GM12878 (cell line): Measurements from ENCODE around the gene CABLES1. TPM values are rescaled to one million over a fixed set of nuclear protein-coding genes. Genes with fewer than 3 reads are reported as not detected.

Experiments
- ATF7 ChIP-seq: fragments of 450-650 bp; IDR thresholded peaks from 2 replicates; pipeline ENCODE4 v1.6.1; 2016; ENCODE audit warnings: low read depth, mild to moderate bottlenecking
- BCL11A ChIP-seq: IDR thresholded peaks from 2 replicates; pipeline ENCODE4 v1.6.1; 2011; ENCODE audit warnings: low read depth, low read length
- CBX3 ChIP-seq: fragments of 200-600 bp; sonication (generic); IDR thresholded peaks from 2 replicates; pipeline ENCODE4 v1.6.1; 2016; ENCODE audit warnings: low read depth, borderline replicate concordance
- CHD1 ChIP-seq: IDR thresholded peaks from 2 replicates; pipeline ENCODE4 v1.6.1; 2012; ENCODE audit warnings: low read depth, low read length, improper control_type of control experiment
- EGR1 ChIP-seq, 2 experiments: IDR thresholded peaks; 1 replicate in 1 of 2; 2 replicates in 1 of 2; pipeline ENCODE4 v1.6.1; 2011 to 2012; ENCODE audit warnings: low read depth in 2 of 2, low read length in 2 of 2, borderline replicate concordance in 1 of 2, mild to moderate bottlenecking in 1 of 2, moderate library complexity in 1 of 2
- ESRRA ChIP-seq: IDR thresholded peaks from 2 replicates; pipeline ENCODE4 v1.6.1; 2012; ENCODE audit warnings: mild to moderate bottlenecking, low read length, improper control_type of control experiment
- GABPA ChIP-seq: IDR thresholded peaks from 2 replicates; pipeline ENCODE4 v1.6.1; 2014; ENCODE audit warnings: antibody characterized with exemption, low read depth, mild to moderate bottlenecking, inconsistent platforms
- GATAD2B ChIP-seq: fragments of 450-650 bp; conservative IDR thresholded peaks from 2 replicates; pipeline ENCODE4 v1.6.1; 2017; ENCODE audit warnings: low read depth, mild to moderate bottlenecking, moderate library complexity
- HDAC2 ChIP-seq: fragments of 200-600 bp; sonication (generic); IDR thresholded peaks from 2 replicates; pipeline ENCODE4 v1.6.1; 2017
- IRF4 ChIP-seq: IDR thresholded peaks from 2 replicates; pipeline ENCODE4 v1.6.1; 2011; ENCODE audit warnings: low read depth, low read length
- JUNB ChIP-seq: IDR thresholded peaks from 2 replicates; pipeline ENCODE4 v1.6.1; 2016; ENCODE audit warnings: antibody characterized with exemption, mild to moderate bottlenecking
- MEF2B ChIP-seq: fragments of 450-650 bp; IDR thresholded peaks from 2 replicates; pipeline ENCODE4 v1.6.1; 2018; ENCODE audit warnings: mild to moderate bottlenecking, moderate library complexity; ENCODE audit not compliant: partially characterized antibody, poor library complexity, severe bottlenecking
- MTA3 ChIP-seq: IDR thresholded peaks from 2 replicates; pipeline ENCODE4 v1.6.1; 2012; ENCODE audit warnings: low read length, inconsistent platforms, borderline replicate concordance
- NFIC ChIP-seq: IDR thresholded peaks from 2 replicates; pipeline ENCODE4 v1.6.1; 2012; ENCODE audit warnings: low read depth, mild to moderate bottlenecking, inconsistent platforms, low read length, moderate library complexity
- NR2C1 ChIP-seq: fragments of 450-650 bp; IDR thresholded peaks from 2 replicates; pipeline ENCODE4 v1.6.1; 2017; ENCODE audit warnings: antibody characterized with exemption, mild to moderate bottlenecking, moderate library complexity
- NR2C2 ChIP-seq: IDR thresholded peaks from 2 replicates; pipeline ENCODE4 v1.6.1; 2011; ENCODE audit warnings: borderline replicate concordance, low read depth; ENCODE audit not compliant: control insufficient read depth, insufficient read length
- POU2F2 ChIP-seq: IDR thresholded peaks from 3 replicates; pipeline ENCODE4 v1.6.1; 2011; ENCODE audit warnings: low read depth, mild to moderate bottlenecking, low read length, borderline replicate concordance
- RAD21 ChIP-seq: IDR thresholded peaks from 2 replicates; pipeline ENCODE4 v1.6.1; 2011; ENCODE audit warnings: mild to moderate bottlenecking, low read depth, low read length, moderate library complexity; ENCODE audit not compliant: insufficient read depth
- SRF ChIP-seq, 2 experiments: IDR thresholded peaks; 2 replicates each; pipeline ENCODE4 v1.6.1; 2011; ENCODE audit warnings: low read depth in 2 of 2, low read length in 2 of 2, mild to moderate bottlenecking in 1 of 2, moderate library complexity in 1 of 2
- TAF1 ChIP-seq: IDR thresholded peaks from 2 replicates; pipeline ENCODE4 v1.6.1; 2011; ENCODE audit warnings: mild to moderate bottlenecking, low read depth, low read length, borderline replicate concordance
- TBL1XR1 ChIP-seq: IDR thresholded peaks from 2 replicates; pipeline ENCODE4 v1.6.1; 2012; ENCODE audit warnings: low read depth, low read length, improper control_type of control experiment
- TCF7 ChIP-seq: IDR thresholded peaks from 2 replicates; pipeline ENCODE4 v1.6.1; 2014; ENCODE audit warnings: antibody characterized with exemption, borderline replicate concordance
- ZNF622 ChIP-seq: fragments of 450-650 bp; IDR thresholded peaks from 2 replicates; pipeline ENCODE4 v1.6.1; 2017; ENCODE audit warnings: mild to moderate bottlenecking, inconsistent platforms
- polyA plus RNA-seq, 11 experiments: library from polyadenylated mRNA; depleted of rRNA in 4 of 11; unstranded in 6 of 11; stranded (reverse) in 5 of 11; fragments of >200 nt; fragmentation: Nextera tagmentation in 4 of 11; fragmentation: Illumina TruSeq in 1 of 11; extraction: Ambion mirVana in 4 of 11; extraction: Trizol in 1 of 11; gene quantifications; 1 replicate in 1 of 11; 2 replicates in 10 of 11; pipeline versions ENCODE4 v1.2.1 to v1.2.3, GENCODE V29; 2011 to 2016; ENCODE audit warnings: inconsistent platforms in 2 of 11, missing spikeins in 2 of 11, low read depth in 1 of 11
- total RNA-seq, 4 experiments: library from RNA; depleted of rRNA in 3 of 4; stranded (reverse); fragments of >200 nt in 3 of 4; fragmentation: Illumina TruSeq in 1 of 4; extraction: Trizol in 1 of 4; gene quantifications; 2 replicates each; pipeline versions ENCODE4 v1.2.1 to v1.2.3, GENCODE V29; 2013 to 2021
- TF ChIP-seq, protein P1 (sequence below): fragments of 450-650 bp; IDR thresholded peaks from 2 replicates; pipeline ENCODE4 v1.6.1; 2018; ENCODE audit warnings: borderline replicate concordance, mild to moderate bottlenecking; ENCODE audit not compliant: partially characterized antibody
- TF ChIP-seq, protein P2 (sequence below): fragments of 150-350 bp; IDR thresholded peaks from 2 replicates; pipeline ENCODE4 v1.6.1; 2014; ENCODE audit warnings: mild to moderate bottlenecking, low read depth, low read length
- TF ChIP-seq, protein P3 (sequence below): fragments of 450-650 bp; IDR thresholded peaks from 2 replicates; pipeline ENCODE4 v1.6.1; 2018; ENCODE audit warnings: mild to moderate bottlenecking, low read depth, moderate library complexity; ENCODE audit not compliant: partially characterized antibody

CABLES1 gene
- total and polyA plus RNA-seq, 10 of the 15 experiments (the other 5 are each of a cell fraction or from before 2014, with no cell fraction given), result 2.9 to 27.2 (median 8.2) TPM

DNA sequence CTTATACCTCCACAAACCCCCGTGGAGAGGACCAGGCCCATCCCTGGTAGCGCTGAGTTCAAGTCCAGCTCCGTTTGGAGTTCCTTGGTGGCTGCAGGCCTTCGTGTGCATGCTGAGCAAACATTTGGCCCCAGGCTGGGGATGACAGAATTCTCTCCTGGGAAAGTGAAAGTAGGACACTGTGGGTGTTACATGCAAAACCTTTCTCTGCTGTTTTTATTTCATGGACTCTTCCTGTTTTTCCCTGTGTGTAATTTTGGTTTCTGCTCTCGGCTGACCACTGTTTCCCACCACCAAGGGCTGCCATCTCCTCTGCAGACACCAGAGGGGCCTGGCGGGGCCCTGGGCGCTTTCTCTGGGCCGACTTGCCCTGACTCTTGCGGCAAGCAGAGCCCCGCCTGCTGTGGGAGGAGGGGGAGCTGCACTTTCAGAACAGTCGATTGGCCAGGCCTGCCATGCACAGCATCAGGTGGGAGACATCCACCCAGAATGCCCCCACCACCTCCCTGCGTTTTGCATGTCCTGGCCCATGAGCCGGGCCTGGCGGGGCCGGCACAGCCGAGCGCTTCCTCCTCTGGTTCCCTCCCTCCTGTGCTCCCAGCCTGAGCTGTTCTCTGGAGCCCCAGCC is 102.4 kb downstream of the CABLES1 start (continued):
- TF ChIP-seq NR2C1 (no peak), POU2F2 (peak; percentile 82), CBX3 (no peak), NFIC (peak; percentile 53; the same call in 1 of the 2 replicates), JUNB (no peak), SRF (IDR thresholded peaks at IDR 0.05; ENCODE audit: low read depth in 2 of 2, low read length in 2 of 2) (no peak), MEF2B (peak; percentile 79), ESRRA (no peak), TCF7 (no peak), NR2C2 (no peak), CHD1 (0 out of 2 replicates have a peak, but pooled peaks have one; percentile 21), BCL11A (0 out of 2 replicates have a peak, but pooled peaks have one; percentile 21), GATAD2B (peak; percentile 82; the same call in 1 of the 2 replicates), ZNF622 (no peak), TAF1 (no peak), IRF4 (peak; percentile 50; the same call in 1 of the 2 replicates), EGR1 (IDR thresholded peaks at IDR 0.05; ENCODE audit: borderline replicate concordance in 1 of 2, low read depth in 2 of 2, low read length in 2 of 2) (no peak), TBL1XR1 (peak; percentile 63; the same call in 1 of the 2 replicates), ATF7 (peak; percentile 59; the same call in 1 of the 2 replicates), GABPA (no peak), RAD21 (peak; percentile 63), MTA3 (no peak), HDAC2 (no peak)
- TF ChIP-seq, protein P1, sequence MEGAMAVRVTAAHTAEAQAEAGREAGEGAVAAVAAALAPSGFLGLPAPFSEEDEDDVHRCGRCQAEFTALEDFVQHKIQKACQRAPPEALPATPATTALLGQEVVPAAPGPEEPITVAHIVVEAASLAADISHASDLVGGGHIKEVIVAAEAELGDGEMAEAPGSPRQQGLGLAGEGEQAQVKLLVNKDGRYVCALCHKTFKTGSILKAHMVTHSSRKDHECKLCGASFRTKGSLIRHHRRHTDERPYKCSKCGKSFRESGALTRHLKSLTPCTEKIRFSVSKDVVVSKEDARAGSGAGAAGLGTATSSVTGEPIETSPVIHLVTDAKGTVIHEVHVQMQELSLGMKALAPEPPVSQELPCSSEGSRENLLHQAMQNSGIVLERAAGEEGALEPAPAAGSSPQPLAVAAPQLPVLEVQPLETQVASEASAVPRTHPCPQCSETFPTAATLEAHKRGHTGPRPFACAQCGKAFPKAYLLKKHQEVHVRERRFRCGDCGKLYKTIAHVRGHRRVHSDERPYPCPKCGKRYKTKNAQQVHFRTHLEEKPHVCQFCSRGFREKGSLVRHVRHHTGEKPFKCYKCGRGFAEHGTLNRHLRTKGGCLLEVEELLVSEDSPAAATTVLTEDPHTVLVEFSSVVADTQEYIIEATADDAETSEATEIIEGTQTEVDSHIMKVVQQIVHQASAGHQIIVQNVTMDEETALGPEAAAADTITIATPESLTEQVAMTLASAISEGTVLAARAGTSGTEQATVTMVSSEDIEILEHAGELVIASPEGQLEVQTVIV, result no peak
- TF ChIP-seq, protein P2, sequence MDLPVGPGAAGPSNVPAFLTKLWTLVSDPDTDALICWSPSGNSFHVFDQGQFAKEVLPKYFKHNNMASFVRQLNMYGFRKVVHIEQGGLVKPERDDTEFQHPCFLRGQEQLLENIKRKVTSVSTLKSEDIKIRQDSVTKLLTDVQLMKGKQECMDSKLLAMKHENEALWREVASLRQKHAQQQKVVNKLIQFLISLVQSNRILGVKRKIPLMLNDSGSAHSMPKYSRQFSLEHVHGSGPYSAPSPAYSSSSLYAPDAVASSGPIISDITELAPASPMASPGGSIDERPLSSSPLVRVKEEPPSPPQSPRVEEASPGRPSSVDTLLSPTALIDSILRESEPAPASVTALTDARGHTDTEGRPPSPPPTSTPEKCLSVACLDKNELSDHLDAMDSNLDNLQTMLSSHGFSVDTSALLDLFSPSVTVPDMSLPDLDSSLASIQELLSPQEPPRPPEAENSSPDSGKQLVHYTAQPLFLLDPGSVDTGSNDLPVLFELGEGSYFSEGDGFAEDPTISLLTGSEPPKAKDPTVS, result no peak
- TF ChIP-seq, protein P3, sequence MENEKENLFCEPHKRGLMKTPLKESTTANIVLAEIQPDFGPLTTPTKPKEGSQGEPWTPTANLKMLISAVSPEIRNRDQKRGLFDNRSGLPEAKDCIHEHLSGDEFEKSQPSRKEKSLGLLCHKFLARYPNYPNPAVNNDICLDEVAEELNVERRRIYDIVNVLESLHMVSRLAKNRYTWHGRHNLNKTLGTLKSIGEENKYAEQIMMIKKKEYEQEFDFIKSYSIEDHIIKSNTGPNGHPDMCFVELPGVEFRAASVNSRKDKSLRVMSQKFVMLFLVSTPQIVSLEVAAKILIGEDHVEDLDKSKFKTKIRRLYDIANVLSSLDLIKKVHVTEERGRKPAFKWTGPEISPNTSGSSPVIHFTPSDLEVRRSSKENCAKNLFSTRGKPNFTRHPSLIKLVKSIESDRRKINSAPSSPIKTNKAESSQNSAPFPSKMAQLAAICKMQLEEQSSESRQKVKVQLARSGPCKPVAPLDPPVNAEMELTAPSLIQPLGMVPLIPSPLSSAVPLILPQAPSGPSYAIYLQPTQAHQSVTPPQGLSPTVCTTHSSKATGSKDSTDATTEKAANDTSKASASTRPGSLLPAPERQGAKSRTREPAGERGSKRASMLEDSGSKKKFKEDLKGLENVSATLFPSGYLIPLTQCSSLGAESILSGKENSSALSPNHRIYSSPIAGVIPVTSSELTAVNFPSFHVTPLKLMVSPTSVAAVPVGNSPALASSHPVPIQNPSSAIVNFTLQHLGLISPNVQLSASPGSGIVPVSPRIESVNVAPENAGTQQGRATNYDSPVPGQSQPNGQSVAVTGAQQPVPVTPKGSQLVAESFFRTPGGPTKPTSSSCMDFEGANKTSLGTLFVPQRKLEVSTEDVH, result no peak
